NCI-H146 treated with DMSO at 0.1 percent for 48 hours (cell line): Measurements from ENCODE around the gene SERPINF2.
"Not testable (repeated sequence)": the region's sequence is repeated elsewhere in the genome, so short reads cannot be mapped to it uniquely, and the experiment has no call there.

ENCODE experiments used
- DNase-seq: peaks from one replicate; lab custom pipeline; 2025; ENCODE audit not compliant: unreplicated experiment; lab: John Stamatoyannopoulos, UW

Gene SERPINF2

DNA sequence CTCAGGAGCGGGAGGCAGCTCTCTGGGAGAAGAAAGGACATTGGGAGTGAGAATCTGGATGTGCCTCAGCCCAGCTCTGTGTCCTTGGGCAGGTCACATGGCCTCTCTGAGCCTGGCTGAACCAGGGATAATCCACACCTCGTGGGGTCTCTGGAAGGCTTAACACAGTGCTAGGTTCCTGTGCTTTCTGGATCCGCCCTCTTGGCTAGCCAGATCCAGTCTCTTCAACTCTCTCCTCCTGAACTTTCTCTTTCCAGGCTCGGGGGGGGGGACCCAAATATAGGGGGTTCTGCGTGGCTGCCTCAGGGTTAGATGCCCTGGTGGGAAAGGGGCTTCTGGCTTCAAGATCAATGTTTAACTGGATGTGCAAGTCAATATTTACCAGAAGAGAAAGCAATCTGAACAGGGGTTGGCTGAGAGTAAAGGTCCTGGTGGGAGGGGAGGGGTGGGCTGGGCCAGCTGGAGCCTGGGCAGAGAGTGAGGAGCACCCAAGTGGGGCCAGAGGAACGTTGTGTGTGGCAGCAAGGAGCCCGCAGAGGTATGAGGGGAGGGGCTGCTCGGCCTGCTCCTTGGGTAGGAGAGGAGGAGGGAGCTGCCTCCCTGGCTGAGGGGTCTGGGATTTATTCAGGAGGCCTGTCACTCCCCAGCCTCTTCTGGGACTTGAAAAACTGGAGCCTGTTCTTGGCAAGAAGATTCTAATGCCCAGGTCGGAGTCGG lies at the start of gene SERPINF2:
Gene SERPINF2, plus strand, starts transcription at position 501 of the 717 bp plus-strand sequence. CDS start 2,125 bp downstream, outside the sequence.
- no peak for DNase-seq

DNA sequence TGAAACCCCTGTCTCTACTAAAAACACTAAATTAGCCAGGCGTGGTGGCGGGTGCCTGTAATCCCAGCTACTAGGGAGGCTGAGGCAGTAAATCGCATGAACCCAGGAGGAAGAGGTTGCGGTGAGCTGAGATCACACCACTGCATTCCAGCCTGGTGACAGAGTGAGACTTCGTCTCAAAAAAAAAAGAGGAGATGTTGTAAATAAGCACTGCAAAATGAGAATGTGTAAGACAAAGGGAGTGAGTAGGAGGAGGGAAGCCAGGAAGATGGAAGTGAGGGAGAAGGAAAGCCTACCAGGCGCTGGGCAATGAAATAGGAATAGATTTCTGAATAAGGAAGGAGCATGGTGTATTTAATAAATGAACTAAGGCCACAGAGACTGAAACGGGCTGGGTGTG lies 49.3 kb upstream of the SERPINF2 start:
- DNase-seq = no peak

DNA sequence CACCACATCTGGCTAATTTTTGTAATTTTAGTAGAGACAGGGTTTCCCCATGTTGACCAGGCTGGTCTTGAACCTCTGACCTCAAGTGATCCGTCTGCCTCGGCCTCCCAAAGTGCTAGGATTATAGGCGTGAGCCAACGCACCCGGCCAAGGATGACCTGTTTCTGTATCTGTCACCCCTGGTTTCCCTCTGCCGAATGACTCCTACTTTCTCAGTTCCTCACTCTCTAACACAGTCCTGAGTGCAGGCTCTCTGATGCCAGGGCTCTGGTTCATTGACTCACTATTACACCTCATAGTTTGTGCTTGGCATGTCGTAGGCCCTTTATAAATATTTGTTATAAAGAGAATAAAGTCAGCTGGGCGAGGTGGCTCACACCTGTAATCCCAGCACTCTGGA lies 47.3 kb upstream of the SERPINF2 start:
- no peak for DNase-seq

DNA sequence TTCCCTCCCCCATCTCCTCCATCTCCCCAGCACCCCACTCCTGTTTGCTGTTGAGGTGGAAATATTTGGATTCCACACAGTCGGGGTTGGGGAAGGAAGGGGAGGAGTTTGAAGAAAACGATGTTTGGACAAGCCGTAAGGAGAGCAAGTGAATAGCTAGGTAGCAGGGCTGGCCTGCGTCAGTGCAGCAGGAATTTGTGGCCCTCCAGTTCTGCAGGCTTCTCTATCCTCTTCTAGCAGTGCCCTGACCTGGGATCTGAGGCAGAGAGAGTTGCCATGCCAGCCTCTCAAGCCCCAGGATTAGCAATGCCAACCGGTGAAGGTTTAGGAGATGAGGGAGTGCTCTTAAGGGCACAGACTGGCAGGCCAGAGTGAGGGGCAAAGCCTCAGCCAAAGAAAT lies 45.0 kb upstream of the SERPINF2 start:
- DNase-seq = no peak

DNA sequence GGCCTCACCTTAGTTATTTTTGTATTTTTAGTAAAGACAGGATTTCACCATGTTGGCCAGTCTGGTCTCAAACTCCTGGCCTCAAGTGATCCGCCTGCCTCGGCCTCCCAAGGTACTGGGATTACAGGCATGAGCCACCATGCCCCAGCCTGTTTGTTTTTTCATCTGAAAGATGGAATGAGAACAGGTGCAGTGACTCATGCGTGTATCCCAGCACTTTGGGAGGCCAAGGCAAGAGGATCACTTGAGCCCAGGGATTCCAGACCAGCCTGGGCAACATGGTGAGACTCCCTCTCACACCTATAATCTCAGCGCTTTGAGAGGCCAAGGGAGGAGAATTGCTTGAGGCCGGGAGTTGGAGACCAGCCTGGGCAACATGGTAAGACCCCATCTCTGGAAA lies 42.8 kb upstream of the SERPINF2 start:
- DNase-seq = not testable (repeated sequence)

DNA sequence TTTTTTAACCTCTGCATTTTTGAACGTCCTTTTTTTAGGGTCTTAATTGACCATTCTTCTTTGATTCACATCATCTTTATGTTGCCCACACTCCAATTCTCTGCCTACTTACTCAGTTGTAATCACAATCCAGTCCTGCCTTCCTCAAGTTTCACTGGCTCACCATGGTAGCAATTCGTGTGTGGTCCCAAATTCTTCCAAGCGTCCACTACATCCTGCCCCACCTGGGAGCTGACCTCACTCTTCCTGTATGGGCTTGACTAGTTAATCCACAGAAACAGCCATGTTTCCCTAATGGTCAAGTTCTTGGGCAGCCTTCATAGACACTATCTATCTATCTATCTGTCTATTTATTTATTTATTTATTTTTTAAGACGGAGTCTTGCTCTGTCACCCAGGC lies 39.6 kb upstream of the SERPINF2 start:
- no peak for DNase-seq

DNA sequence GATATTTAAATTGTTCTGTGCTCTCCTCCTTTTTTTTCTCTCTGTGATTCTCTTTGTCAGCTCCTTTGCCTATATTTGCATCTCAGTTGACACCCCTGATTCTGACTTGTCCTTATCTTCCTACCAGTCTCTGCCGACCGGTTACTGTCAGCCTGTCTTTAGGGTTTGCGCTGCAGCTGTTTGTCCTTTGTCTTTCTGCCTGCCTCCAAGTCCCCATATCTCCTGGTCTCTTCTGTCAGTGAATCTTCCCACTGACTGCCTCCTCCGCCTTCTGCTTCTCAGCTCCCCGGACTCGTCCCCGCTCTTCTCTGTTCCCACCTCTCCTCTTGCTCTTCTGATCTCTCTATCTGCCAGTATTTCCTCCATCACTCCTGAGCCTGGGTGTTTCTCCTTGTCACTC lies 37.7 kb upstream of the SERPINF2 start:
- DNase-seq = no peak

DNA sequence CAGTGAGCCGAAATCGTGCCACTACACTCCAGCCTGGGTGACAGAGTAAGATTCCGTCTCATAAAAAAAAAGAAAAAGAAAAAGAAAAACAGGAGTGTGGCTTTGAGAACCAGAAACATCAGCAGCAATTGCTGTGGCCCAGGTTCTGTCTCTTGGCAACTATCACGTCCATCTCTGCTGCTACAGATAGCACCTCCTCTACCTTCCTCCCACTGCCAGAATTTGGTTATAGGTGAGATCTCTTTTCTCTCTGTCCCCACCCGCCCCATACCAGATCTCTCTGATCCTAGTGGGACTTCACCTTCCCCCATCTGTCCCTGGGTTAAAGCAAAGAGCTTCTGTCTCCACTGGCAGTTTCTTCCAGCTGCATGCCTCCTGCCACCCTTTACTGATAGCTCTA lies 35.6 kb upstream of the SERPINF2 start:
- DNase-seq = no peak

DNA sequence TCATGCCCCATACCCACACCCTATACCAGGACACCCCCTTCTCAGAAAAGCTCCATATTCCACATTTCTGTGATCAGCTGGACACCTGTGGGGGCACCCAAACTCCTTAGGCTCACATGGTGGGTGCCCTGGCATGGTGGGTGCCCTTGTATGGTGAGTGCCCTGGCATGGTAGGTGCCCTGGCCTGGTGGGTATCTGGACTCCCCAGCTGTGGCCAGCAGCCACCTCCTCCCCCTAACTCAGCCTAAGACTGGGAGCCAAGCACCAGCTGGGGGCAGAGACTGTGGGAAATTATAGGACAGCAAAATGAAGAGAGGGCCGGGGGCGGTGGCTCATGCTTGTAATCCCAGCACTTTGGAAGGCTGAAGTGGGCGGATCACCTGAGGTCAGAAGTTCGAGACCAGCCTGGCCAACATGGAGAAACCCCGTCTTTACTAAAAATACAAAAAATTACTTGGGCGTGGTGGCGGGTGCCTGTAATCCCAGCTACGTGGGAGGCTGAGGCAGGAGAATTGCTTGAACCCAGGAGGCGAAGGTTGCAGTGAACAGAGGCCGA lies 33.8 kb upstream of the SERPINF2 start:
- DNase-seq = not testable (repeated sequence)

DNA sequence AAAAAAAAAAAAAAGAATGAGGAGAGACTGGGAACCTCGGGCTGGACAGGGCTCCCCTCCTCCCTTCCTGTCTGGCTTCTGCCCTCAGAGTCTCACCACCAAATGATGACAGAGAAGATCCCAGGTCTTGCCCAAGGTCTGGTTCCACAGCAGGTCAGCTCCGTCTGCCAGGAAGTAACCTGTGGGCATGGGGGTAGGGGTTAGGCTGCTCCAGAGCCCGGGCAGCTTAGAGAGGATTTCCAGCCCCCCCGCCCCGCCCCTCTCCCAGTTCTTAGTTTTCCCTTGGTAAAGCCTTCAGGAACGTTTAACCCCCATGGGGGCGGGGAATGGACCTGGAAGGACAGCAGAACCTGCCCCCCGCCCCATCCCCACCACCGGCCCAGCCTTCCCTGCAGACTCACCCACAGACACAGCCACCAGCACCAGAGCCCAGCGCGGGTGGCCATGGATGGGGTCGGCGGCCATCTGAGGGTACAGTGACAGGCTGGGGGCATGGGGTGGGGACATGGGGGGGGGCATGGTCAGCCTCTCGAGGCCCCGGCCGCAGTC lies 33.2 kb upstream of the SERPINF2 start:
- no peak for DNase-seq

DNA sequence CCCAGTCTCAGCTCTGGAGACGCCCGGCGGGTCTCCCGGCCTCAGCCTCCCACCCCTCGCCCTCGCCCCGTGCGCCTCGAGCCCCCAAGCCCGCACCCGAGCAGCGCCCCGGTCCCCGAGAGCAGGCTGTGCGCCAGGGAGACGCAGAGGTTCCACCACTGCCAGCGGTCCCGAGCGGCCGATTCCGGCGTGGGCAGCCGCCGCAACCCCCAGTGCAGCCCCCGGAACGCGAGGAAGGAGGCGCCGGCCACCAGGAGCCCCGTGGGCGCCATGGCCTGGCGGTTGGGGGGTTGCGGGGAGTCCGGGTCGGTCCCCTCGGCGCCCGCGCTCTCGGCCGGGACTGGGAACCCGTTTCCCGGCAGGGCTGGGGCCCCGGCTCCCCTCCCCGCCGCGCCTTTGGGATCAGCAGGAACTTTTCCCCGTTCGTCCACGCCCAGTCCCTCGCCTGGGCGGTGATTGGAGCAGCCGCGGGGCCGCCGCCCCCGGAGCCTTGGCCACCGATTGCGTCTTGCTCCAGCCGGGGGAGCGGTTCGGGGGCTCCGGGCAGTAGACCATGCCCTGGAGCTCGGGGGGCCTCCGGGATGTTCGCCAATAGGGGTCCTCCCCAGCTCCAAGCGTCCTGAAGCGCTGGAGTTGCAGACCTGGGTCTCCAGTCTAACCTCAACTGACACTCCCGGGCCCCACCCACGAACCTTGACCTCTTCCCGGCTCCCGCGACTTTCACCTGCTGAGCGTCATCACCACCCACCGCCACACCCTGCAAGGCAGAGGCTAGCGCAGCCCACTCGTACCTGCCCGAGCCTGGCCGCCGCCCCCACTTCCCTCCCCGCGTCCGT lies 32.5 kb upstream of the SERPINF2 start, which contains the start of gene TLCD2:
Gene TLCD2, minus strand, starts transcription at position 407 of the 836 bp plus-strand sequence. Its CDS starts 135 bp downstream, at position 272.
- no peak for DNase-seq

DNA sequence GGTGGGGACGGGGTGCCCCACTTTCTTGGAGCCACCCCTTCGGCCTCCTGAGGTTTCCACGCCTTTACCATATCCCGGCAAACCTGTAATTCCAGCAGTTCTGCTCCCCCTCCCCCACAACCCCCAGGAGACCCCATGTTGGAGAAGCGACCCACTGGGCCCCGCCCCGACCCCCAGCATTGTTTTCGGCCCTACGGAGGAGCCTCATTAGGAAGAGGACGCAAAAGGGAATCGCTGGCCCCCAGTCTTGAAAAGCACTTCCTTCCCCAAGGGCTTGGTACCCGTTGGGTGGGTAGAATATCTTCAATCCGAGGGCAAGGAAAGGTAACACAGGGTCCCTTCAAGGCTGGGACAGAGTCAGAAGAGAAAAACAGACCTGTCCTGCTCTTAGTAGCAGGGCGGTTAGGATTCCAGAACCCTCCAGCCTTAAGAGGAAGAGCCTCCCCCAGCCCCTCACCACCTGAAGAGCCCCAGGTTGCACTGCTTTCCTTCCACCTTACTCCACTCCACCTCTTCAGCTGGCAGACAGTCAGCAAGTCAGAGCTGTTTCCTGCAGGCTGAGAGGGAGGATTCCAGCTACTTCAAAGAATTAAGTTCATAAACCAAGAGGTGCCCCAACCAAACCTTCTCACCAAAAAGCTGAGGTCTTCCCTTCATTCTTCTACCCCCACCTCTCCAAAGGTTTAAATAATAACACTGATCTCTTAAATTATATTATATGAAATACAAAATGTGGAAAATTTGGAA lies 31.7 kb upstream of the SERPINF2 start:
- DNase-seq = no peak

DNA sequence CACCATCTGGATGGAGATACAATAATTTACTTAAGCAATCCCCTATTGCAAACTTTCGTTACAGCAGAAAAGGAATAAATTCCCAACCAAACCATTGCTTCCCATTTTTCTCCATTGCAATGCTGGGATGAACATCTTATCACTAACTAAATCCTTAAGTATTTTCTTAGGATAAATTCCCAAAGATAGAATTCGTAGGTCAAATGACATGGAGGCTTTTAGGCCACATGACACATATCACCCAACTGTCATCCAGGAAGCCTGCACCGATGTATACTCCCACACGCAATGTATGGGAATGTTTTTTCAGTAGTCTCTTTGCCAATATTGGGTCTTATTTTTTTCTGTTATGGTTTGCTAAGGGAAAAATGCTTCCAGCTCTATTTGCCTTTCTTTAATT lies 30.9 kb upstream of the SERPINF2 start:
- DNase-seq = no peak

DNA sequence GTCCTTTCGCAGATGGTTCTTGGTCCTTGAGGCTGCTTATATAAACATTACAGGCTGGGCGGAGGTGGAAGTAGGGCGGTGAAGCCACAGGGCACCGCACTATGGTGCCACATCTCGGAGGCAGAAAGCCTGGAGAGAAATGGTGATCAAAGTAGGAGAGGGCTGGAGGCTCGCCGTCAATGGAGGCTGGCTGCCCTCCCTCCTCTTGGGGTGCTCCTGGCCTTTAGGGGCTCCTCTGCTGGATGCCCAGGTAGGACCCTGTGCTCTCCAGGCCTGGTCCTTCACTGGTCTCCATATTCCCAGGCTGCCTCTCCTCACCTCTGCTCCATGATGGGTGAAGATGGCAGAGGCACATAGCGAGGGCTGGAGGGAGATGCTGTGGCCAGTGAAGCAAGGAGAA lies 30.4 kb upstream of the SERPINF2 start:
- DNase-seq = no peak

DNA sequence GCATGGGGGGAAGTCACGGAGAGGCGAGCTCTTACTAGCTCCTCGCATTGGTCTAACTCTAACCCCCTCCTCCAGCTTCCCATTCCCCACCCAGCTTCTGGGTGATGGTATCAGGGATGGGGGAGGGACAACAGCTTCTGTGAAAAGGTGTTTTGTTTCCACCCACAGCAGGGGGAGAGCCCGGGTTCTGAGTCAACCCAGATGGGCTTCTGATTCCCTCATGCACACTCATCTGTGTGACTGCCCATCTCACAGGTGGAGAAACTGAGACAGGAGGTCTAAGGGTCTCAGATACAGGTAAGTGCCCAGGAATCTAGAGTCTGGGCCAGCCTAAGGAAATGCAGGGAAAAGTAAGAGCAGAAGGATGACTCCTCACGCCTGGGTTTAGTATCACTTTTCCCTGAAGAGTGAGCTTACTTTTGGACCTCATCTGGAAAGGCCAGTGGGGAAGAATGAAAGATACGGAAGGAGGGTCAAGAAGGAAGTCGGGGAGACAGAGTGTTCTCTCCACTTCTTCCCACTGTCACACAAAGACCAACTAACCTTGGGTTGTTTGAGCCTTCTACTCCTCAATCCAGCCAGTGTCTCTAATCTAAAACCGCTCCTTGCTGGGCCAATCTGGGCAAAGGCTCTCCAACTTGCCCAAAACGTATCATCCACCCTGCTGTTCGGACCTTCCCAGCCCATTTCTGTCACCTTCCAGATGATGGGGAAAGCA lies 29.4 kb upstream of the SERPINF2 start:
- no peak for DNase-seq

DNA sequence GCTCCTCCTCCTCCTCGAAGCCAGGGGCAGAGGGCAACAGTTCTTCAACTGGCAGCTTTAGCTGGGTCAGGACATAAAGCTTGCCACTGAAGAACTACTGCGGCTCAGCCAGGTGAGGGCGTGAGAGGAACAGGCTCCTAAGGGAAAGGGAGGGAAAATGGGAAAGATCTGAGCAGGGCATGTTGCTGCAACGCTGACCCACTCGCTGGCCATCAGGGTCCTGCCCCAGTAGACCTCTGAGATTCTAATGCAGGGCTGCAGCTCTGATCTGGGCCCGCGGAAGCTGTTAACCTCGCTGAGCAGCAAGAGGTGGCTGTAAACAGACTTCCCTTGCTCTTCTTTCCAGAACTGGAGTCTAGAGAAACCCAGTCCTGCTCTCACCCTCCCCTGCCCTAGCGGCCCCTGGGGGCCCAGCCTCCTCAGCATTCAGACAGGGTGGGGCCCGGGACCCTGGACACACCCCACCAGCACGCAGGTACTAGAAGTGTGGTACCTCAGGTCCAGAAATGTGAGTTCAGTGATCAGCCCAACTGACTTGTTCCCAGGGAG lies 28.7 kb upstream of the SERPINF2 start:
- peak; percentile 10 for DNase-seq

DNA sequence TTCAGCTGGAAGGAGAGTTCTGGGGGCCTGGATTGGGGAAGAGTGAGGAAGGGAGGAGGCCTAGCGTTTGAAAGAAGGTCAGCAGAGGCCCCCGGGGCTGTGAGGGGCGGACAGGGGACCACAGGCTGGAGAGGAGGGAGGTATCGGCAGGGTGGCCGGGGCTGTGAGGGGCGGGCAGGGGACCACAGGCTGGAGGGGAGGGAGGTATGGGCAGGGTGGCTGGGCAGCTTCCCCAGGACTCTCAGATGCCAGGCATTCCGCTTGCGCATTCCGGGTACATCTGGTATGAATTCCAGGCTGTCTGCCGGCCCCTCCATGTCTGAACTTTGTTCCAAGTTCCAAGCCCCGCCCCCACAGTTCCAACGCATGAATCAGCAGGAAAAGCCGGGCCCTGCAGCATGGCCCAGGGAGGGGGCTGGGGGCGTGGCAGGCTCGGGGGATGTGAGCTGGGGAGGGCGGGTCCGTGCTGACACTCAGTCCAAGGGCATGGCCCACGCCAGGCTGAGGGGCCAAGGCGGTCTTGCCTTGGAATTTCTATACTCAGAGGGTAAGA lies 28.2 kb upstream of the SERPINF2 start:
- no peak for DNase-seq

DNA sequence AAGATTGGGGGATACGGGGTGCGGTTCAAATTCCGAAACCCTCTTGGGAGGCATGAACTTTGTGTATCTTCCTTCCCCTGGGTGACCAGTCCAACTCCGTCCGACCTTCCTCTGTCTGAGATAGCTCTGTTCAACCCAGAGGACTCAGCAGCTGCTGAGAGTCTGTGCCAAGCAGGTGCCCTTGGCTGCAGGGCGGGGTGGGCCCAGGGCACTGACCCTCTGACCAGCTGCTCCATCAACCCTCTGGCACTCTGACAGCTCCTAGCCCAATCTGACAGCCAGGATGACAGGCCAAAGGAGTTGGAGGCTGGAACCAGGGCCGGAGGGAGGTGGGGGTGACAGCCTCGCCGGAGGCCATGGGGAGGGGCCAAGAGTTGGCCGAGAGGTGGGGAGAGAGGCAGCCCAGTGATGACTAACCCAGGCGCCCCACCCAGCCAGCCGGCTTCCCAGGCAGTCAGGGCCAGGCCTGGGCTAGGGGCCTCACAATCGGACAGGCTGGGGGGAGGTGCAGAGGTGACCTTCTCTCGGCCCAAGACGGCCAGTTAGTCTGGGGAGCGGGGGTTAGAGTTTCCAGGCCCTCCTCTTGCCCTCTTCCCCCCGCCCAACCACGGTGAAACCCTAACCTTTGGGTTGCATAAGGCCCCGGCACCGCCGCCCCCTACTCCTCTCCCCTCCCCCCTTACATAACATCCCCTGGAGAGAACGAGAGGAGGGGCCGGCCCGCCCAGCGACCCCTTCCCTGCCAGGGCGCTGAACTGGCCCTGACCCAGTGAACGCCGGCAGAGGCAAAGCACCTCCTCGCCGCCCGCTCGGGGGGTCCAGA lies 27.5 kb upstream of the SERPINF2 start:
- DNase-seq = peak; percentile 13

DNA sequence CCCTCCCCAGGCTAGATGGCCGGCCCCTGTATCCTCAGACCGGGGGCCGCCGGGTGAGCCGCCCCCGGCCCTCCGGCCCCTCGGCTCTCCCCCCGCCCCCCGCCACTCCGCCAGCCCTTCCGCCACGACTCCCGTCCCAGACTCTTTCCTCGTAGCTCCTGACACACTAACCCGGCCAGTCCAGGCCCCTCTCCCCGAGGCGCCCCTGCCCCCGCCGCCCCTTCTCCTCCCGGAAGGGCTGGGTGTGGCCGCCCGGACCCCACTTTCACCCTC lies 26.9 kb upstream of the SERPINF2 start:
- DNase-seq = no peak
